GM19397 (cell line): Measurements from ENCODE around the gene SSX7.
"Not testable (repeated sequence)": the region's sequence is repeated elsewhere in the genome, so short reads cannot be mapped to it uniquely, and the experiment has no call there.

Source experiments
- ATAC-seq: cut with Tn5 transposase; IDR thresholded peaks from one replicate; pipeline ENCODE4 v1.9.1; 2021; ENCODE audit warnings: mild to moderate bottlenecking, moderate library complexity; ENCODE audit not compliant: unreplicated experiment

The SSX7 gene

GRCh38 chrX:52654800-52655199 is at the start of gene SSX7:
Gene SSX7 (minus strand): TSS chrX:52654900. CDS start chrX:52653472, 1,428 bp downstream.
- ATAC-seq: not testable (repeated sequence)

- not testable (repeated sequence) for ATAC-seq
Measured at GRCh38 chrX:52692034-52692433, 37.3 kb upstream of the SSX7 start.

GRCh38 chrX:52662218-52662617 is 7.5 kb upstream of the SSX7 start:
- not testable (repeated sequence) for ATAC-seq

GRCh38 chrX:52655475-52655874 is 775 bp upstream of the SSX7 start:
- ATAC-seq: not testable (repeated sequence)

GRCh38 chrX:52650676-52651075 is 4.0 kb downstream of the SSX7 start:
- ATAC-seq: not testable (repeated sequence)

- ATAC-seq: not testable (repeated sequence)
Measured at GRCh38 chrX:52648956-52649355, 5.7 kb downstream of the SSX7 start.

GRCh38 chrX:52628483-52628882 is 26.2 kb downstream of the SSX7 start:
- not testable (repeated sequence) for ATAC-seq

GRCh38 chrX:52620661-52621060 is 34.0 kb downstream of the SSX7 start:
- ATAC-seq: not testable (repeated sequence)

- ATAC-seq: no peak
Measured at GRCh38 chrX:52608961-52609360, 45.7 kb downstream of the SSX7 start.

- ATAC-seq: not testable (repeated sequence)
Measured at GRCh38 chrX:52603151-52603550, 51.5 kb downstream of the SSX7 start.

GRCh38 chrX:52598886-52599285 is 55.8 kb downstream of the SSX7 start:
- ATAC-seq: no peak

- no peak for ATAC-seq
Measured at GRCh38 chrX:52594658-52595057, 60.0 kb downstream of the SSX7 start.
